Bronchial epithelial cell (primary cell): ENCODE data around the gene DNAJC15. TPM values are rescaled to one million over a fixed set of nuclear protein-coding genes. Genes with fewer than 3 reads are reported as not detected.
A peak's percentile ranks its signal among the peaks of the same experiment; 100 is the strongest.

Experiments used
- DNase-seq: peaks from one replicate; pipeline ENCODE4 v3.0.0-alpha.2; 2010; ENCODE audit warnings: low read depth
- FAIRE-seq: peaks from 2 replicates; lab custom pipeline; 2011; peaks lifted over from hg19 to GRCh38; lab: Jason Lieb, UNC
- H3K27me3 ChIP-seq: 2 replicates; pipeline ENCODE4 v1.5.1; 2011; ENCODE audit warnings: low read length; ENCODE audit not compliant: control insufficient read depth, insufficient read depth
- H3K36me3 ChIP-seq: 2 replicates; pipeline ENCODE4 v1.5.1; 2011; ENCODE audit warnings: low read length; ENCODE audit not compliant: control insufficient read depth, insufficient read depth
- H3K4me3 ChIP-seq: 2 replicates; pipeline ENCODE4 v1.5.1; 2011; ENCODE audit warnings: mild to moderate bottlenecking, low read depth, low read length, control low read depth
- total RNA-seq: library from RNA; depleted of rRNA; stranded (reverse); fragments of >200 nt; gene quantifications from 2 replicates; pipeline ENCODE4 v1.2.1, GENCODE V29; 2014
- TF ChIP-seq, protein P1 (sequence below): IDR thresholded peaks from 2 replicates; pipeline ENCODE4 v1.5.1; 2011; ENCODE audit warnings: mild to moderate bottlenecking, moderate library complexity, low read length, control low read depth, inconsistent platforms; ENCODE audit not compliant: insufficient read depth, severe bottlenecking

The DNAJC15 gene
- total RNA-seq, 1 donor from 2014 or later: 4.2 TPM

DNA sequence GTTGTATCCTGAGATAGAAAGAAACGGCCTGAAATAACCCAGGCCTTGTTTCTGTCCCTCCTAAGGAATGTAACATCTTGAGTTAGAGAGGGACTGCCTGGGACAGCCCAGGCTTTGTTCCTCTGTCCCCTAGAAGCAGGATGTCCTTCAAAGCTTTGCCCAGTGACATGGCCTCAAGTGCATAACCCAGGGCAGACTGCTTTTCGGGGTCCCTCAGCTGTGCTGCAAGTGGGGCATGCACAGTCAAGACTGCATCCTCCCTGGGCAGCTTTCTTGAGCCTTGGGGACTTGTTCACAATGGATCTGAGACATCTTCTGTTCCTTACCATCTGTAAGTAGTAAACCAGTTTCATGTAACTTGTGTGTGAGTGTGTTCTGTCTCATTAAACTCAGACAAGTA, 23.9 kb upstream of the DNAJC15 start:
- Histone ChIP-seq H3K36me3 (no peaks in the 10 kb centered on the region), H3K27me3 (no peaks in the 10 kb centered on the region), H3K4me3 (no peak overlapping the region)
- FAIRE-seq (no peak), DNase-seq (no peak)
- TF ChIP-seq, protein P1, sequence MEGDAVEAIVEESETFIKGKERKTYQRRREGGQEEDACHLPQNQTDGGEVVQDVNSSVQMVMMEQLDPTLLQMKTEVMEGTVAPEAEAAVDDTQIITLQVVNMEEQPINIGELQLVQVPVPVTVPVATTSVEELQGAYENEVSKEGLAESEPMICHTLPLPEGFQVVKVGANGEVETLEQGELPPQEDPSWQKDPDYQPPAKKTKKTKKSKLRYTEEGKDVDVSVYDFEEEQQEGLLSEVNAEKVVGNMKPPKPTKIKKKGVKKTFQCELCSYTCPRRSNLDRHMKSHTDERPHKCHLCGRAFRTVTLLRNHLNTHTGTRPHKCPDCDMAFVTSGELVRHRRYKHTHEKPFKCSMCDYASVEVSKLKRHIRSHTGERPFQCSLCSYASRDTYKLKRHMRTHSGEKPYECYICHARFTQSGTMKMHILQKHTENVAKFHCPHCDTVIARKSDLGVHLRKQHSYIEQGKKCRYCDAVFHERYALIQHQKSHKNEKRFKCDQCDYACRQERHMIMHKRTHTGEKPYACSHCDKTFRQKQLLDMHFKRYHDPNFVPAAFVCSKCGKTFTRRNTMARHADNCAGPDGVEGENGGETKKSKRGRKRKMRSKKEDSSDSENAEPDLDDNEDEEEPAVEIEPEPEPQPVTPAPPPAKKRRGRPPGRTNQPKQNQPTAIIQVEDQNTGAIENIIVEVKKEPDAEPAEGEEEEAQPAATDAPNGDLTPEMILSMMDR: no peak

DNA sequence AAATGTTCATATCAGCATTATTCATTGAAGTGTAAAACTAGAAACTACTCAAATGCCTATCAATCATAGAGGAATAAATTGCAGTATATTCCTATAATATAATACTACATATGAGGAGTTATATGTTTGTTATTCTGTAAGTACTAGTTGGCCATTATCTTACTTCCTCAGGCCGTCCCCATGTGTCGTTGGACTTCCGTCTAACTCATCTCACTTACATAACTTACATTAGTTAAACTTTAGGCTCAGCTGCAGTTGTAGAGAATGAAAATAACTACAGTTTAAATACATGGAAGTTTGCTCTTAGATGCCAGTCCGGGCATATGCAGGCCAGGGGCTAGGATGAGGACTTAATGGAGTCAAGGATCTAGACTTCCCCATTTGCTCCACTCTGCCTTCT, 22.7 kb upstream of the DNAJC15 start:
- TF ChIP-seq, protein P1: no peak
- no peak for FAIRE-seq

DNA sequence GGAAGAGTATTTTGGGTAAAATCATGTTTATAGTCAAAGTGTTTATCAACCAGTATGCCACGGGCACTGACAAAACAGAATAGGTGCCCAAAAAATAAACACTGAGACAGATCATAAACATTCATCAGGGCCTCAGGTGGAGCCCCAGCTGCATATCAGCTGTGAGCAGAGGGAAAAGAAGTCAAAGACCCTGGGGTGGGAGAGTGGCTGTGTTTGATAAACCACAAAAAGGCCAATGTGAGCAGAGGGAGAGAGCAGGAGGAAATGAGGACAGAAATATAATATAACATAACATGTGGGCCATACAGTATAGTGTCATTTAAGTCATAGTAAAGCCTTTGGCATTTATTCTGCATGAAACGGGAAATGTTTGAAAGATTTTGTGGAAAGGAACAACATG, 21.4 kb upstream of the DNAJC15 start:
- FAIRE-seq (no peak), DNase-seq (no peak)
- H3K36me3 ChIP-seq: no peaks in the 10 kb centered on the region
- no peaks in the 10 kb centered on the region for H3K27me3 ChIP-seq
- TF ChIP-seq, protein P1: no peak
- H3K4me3 ChIP-seq: no peak overlapping the region

More for the DNA sequence above, 22.7 kb upstream of the DNAJC15 start:
- DNase-seq: no peak
- no peaks in the 10 kb centered on the region for H3K36me3 ChIP-seq
- no peak overlapping the region for H3K4me3 ChIP-seq
- no peaks in the 10 kb centered on the region for H3K27me3 ChIP-seq

DNA sequence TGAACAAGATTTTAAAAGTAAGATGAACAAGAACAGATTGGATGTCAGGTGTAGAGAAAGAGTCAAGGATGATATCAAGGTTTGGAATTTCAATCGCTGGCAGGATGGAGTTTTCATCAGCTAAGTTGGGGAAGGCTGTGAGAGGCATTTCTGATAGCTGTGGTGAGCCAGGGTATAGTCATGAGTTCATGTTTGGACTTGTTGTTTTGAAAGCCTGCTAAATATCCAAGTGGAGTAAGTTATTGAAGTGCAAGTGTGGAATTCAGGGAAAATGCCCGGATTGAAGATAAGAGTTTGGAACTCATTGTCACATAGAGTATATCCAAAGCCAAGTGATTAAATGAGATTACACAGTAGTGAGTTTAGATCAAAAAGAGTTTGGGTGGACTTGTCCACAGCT, 20.4 kb upstream of the DNAJC15 start:
- DNase-seq: peak; percentile 98
- H3K4me3 ChIP-seq: no peak overlapping the region
- H3K27me3 ChIP-seq: no peaks in the 10 kb centered on the region
- H3K36me3 ChIP-seq: no peaks in the 10 kb centered on the region
- peak; percentile 77 for FAIRE-seq
- TF ChIP-seq, protein P1: no peak

DNA sequence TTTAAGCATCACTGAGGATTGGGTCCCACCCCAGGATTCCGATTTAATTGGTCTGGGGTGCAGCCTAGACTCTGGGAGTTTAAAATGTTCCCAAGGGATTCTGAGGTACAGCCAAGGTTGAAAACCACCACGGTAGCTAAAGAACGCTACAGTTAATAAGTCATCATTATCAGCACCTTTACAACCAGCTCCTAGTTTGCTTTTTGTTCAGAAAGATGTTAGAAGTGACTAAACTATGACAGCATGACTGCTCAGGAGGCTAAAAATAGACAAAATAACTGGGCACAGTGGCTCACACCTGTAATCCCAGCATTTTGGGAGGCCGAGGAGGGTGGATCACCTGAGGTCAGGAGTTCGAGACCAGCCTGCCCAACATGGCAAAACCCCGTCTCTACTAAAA, 19.7 kb upstream of the DNAJC15 start:
- FAIRE-seq (no peak), DNase-seq (peak; percentile 52)
- H3K36me3 ChIP-seq: no peaks in the 10 kb centered on the region
- TF ChIP-seq, protein P1: no peak
- H3K4me3 ChIP-seq: no peak overlapping the region
- H3K27me3 ChIP-seq: no peaks in the 10 kb centered on the region

DNA sequence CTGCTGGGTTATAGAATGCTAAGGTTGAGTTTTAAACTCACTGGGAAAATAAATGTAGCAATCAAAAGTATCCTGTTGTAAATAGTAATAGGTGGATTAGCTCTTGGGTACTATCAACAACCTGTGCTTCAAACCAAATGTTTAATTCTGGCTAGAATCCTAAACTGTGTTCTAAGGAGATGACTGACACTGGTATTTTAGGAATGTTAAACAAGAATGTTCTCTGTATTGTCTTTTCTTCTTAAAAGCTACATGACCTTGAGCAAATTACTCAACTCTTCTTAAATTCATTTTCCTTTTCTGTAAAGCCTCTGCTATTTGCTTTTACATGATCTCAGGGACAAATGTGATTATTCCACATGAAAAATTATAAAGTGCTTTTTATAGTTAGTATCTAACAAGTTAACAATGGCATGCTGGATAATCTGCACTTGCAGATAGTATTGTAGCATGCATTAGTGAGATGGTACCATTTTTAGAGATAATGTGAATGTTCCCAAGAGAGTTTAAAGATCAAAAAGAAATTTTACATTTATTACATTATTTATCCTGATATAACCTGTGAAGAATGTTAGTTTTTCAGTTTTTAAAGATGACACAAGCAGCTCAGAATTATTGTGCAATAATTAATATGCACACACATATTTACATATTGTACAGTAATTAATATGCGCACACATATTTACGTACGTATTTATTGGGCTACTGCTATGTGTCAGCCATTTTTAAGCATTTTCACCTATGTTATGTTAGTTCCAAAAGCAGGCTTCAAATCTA, 17.7 kb upstream of the DNAJC15 start:
- TF ChIP-seq, protein P1: no peak
- no peak for FAIRE-seq
- no peak overlapping the region for H3K4me3 ChIP-seq

More for the DNA sequence above, 17.7 kb upstream of the DNAJC15 start:
- peak; percentile 39 for DNase-seq
- Histone ChIP-seq H3K27me3 (no peaks in the 10 kb centered on the region), H3K36me3 (no peaks in the 10 kb centered on the region)
